ENCODE data around the gene KIRREL3.

The KIRREL3 gene

GRCh38 chr11:126949066-126949891, 51.3 kb downstream of the KIRREL3 start:
- no peak for DNase-seq

GRCh38 chr11:126948563-126948962, 52.0 kb downstream of the KIRREL3 start:
- no peak for DNase-seq

- no peak for DNase-seq
Measured at GRCh38 chr11:126945319-126945718, 55.3 kb downstream of the KIRREL3 start.

GRCh38 chr11:126943316-126943715, 57.3 kb downstream of the KIRREL3 start:
- DNase-seq = no peak

GRCh38 chr11:126942146-126942545, 58.4 kb downstream of the KIRREL3 start:
- DNase-seq = no peak

GRCh38 chr11:126939552-126939951, 61.0 kb downstream of the KIRREL3 start:
- DNase-seq = no peak

GRCh38 chr11:126938718-126939117, 61.9 kb downstream of the KIRREL3 start:
- DNase-seq = no peak

GRCh38 chr11:126930091-126930841, 70.3 kb downstream of the KIRREL3 start:
- DNase-seq = no peak

- DNase-seq = no peak
Measured at GRCh38 chr11:126929179-126930061, 71.2 kb downstream of the KIRREL3 start.

- DNase-seq = no peak
Measured at GRCh38 chr11:126927623-126928022, 72.9 kb downstream of the KIRREL3 start.

GRCh38 chr11:126926376-126926791, 74.2 kb downstream of the KIRREL3 start:
- DNase-seq = no peak

GRCh38 chr11:126925321-126926093, 75.1 kb downstream of the KIRREL3 start:
- no peak for DNase-seq

- no peak for DNase-seq
Measured at GRCh38 chr11:126924376-126925040, 76.1 kb downstream of the KIRREL3 start.

- DNase-seq = no peak
Measured at GRCh38 chr11:126920833-126921232, 79.7 kb downstream of the KIRREL3 start.

GRCh38 chr11:126919147-126919823, 81.3 kb downstream of the KIRREL3 start:
- DNase-seq = no peak

GRCh38 chr11:126918556-126918955, 82.0 kb downstream of the KIRREL3 start:
- DNase-seq = no peak

- DNase-seq = no peak
Measured at GRCh38 chr11:126917531-126918204, 82.9 kb downstream of the KIRREL3 start.

GRCh38 chr11:126915430-126915829, 85.1 kb downstream of the KIRREL3 start:
- DNase-seq = no peak

- DNase-seq = no peak
Measured at GRCh38 chr11:126914941-126915340, 85.6 kb downstream of the KIRREL3 start.

- DNase-seq = no peak
Measured at GRCh38 chr11:126914166-126914565, 86.4 kb downstream of the KIRREL3 start.

- DNase-seq = no peak
Measured at GRCh38 chr11:126904520-126904919, 96.0 kb downstream of the KIRREL3 start.
